SK-N-SH (cell line): ENCODE measurements around the gene CLCN2. TPM values are rescaled to one million over a fixed set of nuclear protein-coding genes. Genes with fewer than 3 reads are reported as not detected.
A peak's percentile ranks its signal among the peaks of the same experiment; 100 is the strongest.

Source experiments
- CTCF ChIA-PET: fragments of 300-600, 350-600 bp; formaldehyde crosslinking; extraction: SDS; loops from one replicate; lab custom pipeline; 2021; lab: Yijun Ruan, JAX
- POLR2A ChIA-PET: fragments of 350-600 bp; sonication (Branson Sonifier 250); formaldehyde crosslinking; extraction: SDS; loops from one replicate; lab custom pipeline; 2020; ENCODE audit warnings: antibody characterized with exemption, inconsistent platforms; lab: Yijun Ruan, JAX
- DNase-seq: peaks from one replicate; pipeline ENCODE4 v3.0.0; 2012
- H2AFZ ChIP-seq: fragments of 200-600 bp; sonication (generic); 2 replicates; pipeline ENCODE4 v1.8.1; 2016; ENCODE audit warnings: antibody characterized with exemption, mild to moderate bottlenecking, low read depth
- H3F3A ChIP-seq: fragments of 200-600 bp; sonication (generic); replicated peaks from 2 replicates; pipeline ENCODE3; 2016; ENCODE audit warnings: antibody characterized with exemption, mild to moderate bottlenecking; ENCODE audit not compliant: insufficient read depth
- H3K27ac ChIP-seq, 2 experiments: fragments of 200-500 bp in 1 of 2; fragments of 200-600 bp in 1 of 2; sonication (Bioruptor generic) in 1 of 2; sonication (generic), shearing (Covaris generic) in 1 of 2; 2 replicates each; pipeline versions ENCODE4 v1.5.1 to v1.6.1; 2014 to 2016; ENCODE audit warnings: low read depth in 2 of 2, inconsistent platforms in 1 of 2, low read length in 1 of 2, mild to moderate bottlenecking in 1 of 2, mixed read lengths in 1 of 2
- H3K27me3 ChIP-seq: fragments of 200-600 bp; sonication (generic), shearing (Covaris generic); 2 replicates; pipeline ENCODE4 v1.6.1; 2016; ENCODE audit warnings: mixed run types; ENCODE audit not compliant: insufficient read depth
- H3K36me3 ChIP-seq, 2 experiments: fragments of 200-500 bp in 1 of 2; fragments of 200-600 bp in 1 of 2; sonication (Bioruptor generic) in 1 of 2; sonication (generic) in 1 of 2; replicated peaks in 1 of 2; 2 replicates each; pipeline versions ENCODE3 to v1.5.1; 2014 to 2016; ENCODE audit warnings: low read length in 1 of 2, mild to moderate bottlenecking in 1 of 2; ENCODE audit not compliant: insufficient read depth in 2 of 2, control insufficient read depth in 1 of 2
- H3K4me1 ChIP-seq, 2 experiments: fragments of 200-500 bp in 1 of 2; fragments of 200-600 bp in 1 of 2; sonication (Bioruptor generic) in 1 of 2; sonication (generic), shearing (Covaris generic) in 1 of 2; 2 replicates each; pipeline versions ENCODE4 v1.5.1 to v1.6.1; 2014 to 2016; ENCODE audit warnings: low read depth in 1 of 2, low read length in 1 of 2, mixed run types in 1 of 2; ENCODE audit not compliant: insufficient read depth in 2 of 2, control insufficient read depth in 1 of 2
- H3K4me2 ChIP-seq: fragments of 200-600 bp; sonication (generic), shearing (Covaris generic); 2 replicates; pipeline ENCODE4 v1.6.1; 2017; ENCODE audit warnings: mixed run types
- H3K4me3 ChIP-seq, 2 experiments: fragments of 200-500 bp in 1 of 2; fragments of 200-600 bp in 1 of 2; sonication (Bioruptor generic) in 1 of 2; sonication (generic), shearing (Covaris generic) in 1 of 2; 2 replicates each; pipeline versions ENCODE4 v1.5.1 to v1.8.1; 2014 to 2016; ENCODE audit warnings: low read depth in 2 of 2, inconsistent platforms in 1 of 2, low read length in 1 of 2, mild to moderate bottlenecking in 1 of 2, mixed read lengths in 1 of 2, moderate library complexity in 1 of 2
- H3K79me2 ChIP-seq: fragments of 200-600 bp; sonication (generic); 2 replicates; pipeline ENCODE4 v1.8.1; 2017; ENCODE audit warnings: mild to moderate bottlenecking; ENCODE audit not compliant: insufficient read depth
- H3K9ac ChIP-seq: fragments of 200-600 bp; sonication (generic); 2 replicates; pipeline ENCODE4 v1.6.1; 2017; ENCODE audit warnings: mixed run types
- H3K9me2 ChIP-seq: fragments of 200-600 bp; sonication (generic); 2 replicates; pipeline ENCODE4 v1.6.1; 2017; ENCODE audit warnings: mixed run types
- H3K9me3 ChIP-seq: fragments of 200-600 bp; sonication (generic); 2 replicates; pipeline ENCODE4 v1.6.1; 2017; ENCODE audit warnings: mixed run types, mild to moderate bottlenecking, moderate library complexity
- H4K20me1 ChIP-seq: fragments of 200-600 bp; sonication (generic); 2 replicates; pipeline ENCODE4 v1.6.1; 2017; ENCODE audit warnings: mild to moderate bottlenecking, mixed run types; ENCODE audit not compliant: insufficient read depth
- CHD2 ChIP-seq: fragments of 150-350 bp; IDR thresholded peaks from 2 replicates; pipeline ENCODE4 v1.6.1; 2018; ENCODE audit warnings: low read length; ENCODE audit not compliant: partially characterized antibody
- ELF1 ChIP-seq: IDR thresholded peaks from 2 replicates; pipeline ENCODE4 v1.4.0; 2012
- EP300 ChIP-seq, 2 experiments: IDR thresholded peaks; 2 replicates each; pipeline versions ENCODE4 v1.4.0 to v1.6.1; 2012; ENCODE audit warnings: borderline replicate concordance in 1 of 2, low read depth in 1 of 2, low read length in 1 of 2
- EZH2phosphoT487 ChIP-seq: fragments of 200-600 bp; sonication (generic); IDR thresholded peaks from 2 replicates; pipeline ENCODE4 v1.6.1; 2017; ENCODE audit warnings: low read depth, mixed run types, mild to moderate bottlenecking, antibody characterized with exemption, moderate library complexity, borderline replicate concordance
- FOSL2 ChIP-seq: IDR thresholded peaks from 2 replicates; pipeline ENCODE4 v1.4.0; 2012; ENCODE audit warnings: low read depth, mild to moderate bottlenecking, moderate library complexity, borderline replicate concordance
- GABPA ChIP-seq: IDR thresholded peaks from 2 replicates; pipeline ENCODE4 v1.4.0; 2012; ENCODE audit warnings: low read depth, mild to moderate bottlenecking
- GATA2 ChIP-seq: sonication (generic); formaldehyde crosslinking; IDR thresholded peaks from 2 replicates; pipeline ENCODE4 v1.5.0; 2020; ENCODE audit warnings: mild to moderate bottlenecking, missing genetic modification reagents
- JUND ChIP-seq: IDR thresholded peaks from 2 replicates; pipeline ENCODE4 v1.4.0; 2012
- MEF2A ChIP-seq: IDR thresholded peaks from 2 replicates; pipeline ENCODE4 v1.4.0; 2012; ENCODE audit warnings: low read depth, borderline replicate concordance
- PBX3 ChIP-seq: IDR thresholded peaks from 2 replicates; pipeline ENCODE4; 2012
- POLR2AphosphoS5 ChIP-seq: IDR thresholded peaks from 2 replicates; pipeline ENCODE4 v1.6.1; 2012; ENCODE audit warnings: low read depth, low read length
- RCOR1 ChIP-seq: fragments of 150-350 bp; IDR thresholded peaks from 2 replicates; pipeline ENCODE4 v1.6.1; 2017; ENCODE audit warnings: antibody characterized with exemption, low read length
- RXRA ChIP-seq: IDR thresholded peaks from 2 replicates; pipeline ENCODE4 v1.4.0; 2012; ENCODE audit warnings: low read depth, mild to moderate bottlenecking, borderline replicate concordance
- SIN3A ChIP-seq: IDR thresholded peaks from 2 replicates; pipeline ENCODE4 v1.6.1; 2012; ENCODE audit warnings: low read depth, mild to moderate bottlenecking, low read length, moderate library complexity, borderline replicate concordance
- USF2 ChIP-seq: fragments of 150-350 bp; IDR thresholded peaks from 2 replicates; pipeline ENCODE4 v1.6.1; 2017; ENCODE audit warnings: antibody characterized with exemption, low read length, low read depth, borderline replicate concordance
- YY1 ChIP-seq: IDR thresholded peaks from 2 replicates; pipeline ENCODE4 v1.4.0; 2012; ENCODE audit warnings: low read depth, mild to moderate bottlenecking
- ZBTB33 ChIP-seq: IDR thresholded peaks from 2 replicates; pipeline ENCODE4 v1.4.0; 2012; ENCODE audit warnings: low read depth, borderline replicate concordance
- WGBS: methylation state at CpG from one replicate; pipeline ENCODE4 v1.1.6; 2017; ENCODE audit warnings: low lambda C conversion rate; 5-methylcytosine and 5-hydroxymethylcytosine counted together
- polyA plus RNA-seq, 3 experiments: library from polyadenylated mRNA; depleted of rRNA; stranded (reverse); fragments of >200 nt; gene quantifications; 2 replicates each; pipeline ENCODE4 v1.2.3, GENCODE V29; 2012
- TF ChIP-seq, protein P1 (sequence below): fragments of 200-600 bp; sonication (generic); IDR thresholded peaks from 2 replicates; pipeline ENCODE4 v1.6.1; 2017; ENCODE audit warnings: antibody characterized with exemption, mild to moderate bottlenecking, moderate library complexity
- TF ChIP-seq, protein P2 (sequence below): fragments of 150-350 bp; IDR thresholded peaks from 2 replicates; pipeline ENCODE4 v1.6.1; 2016; ENCODE audit warnings: mild to moderate bottlenecking, low read depth, low read length

CLCN2 gene
- polyA plus RNA-seq, 1 of the 3 experiments (the other 2 are of a cell fraction), result 9.1 TPM

- TF ChIP-seq POLR2AphosphoS5 (peak; percentile 30; the same call in 1 of the 2 replicates), GABPA (no peak), YY1 (no peak), USF2 (no peak), GATA2 (CRISPR knock-in tag) (no peak), JUND (peak; percentile 46)
- TF ChIP-seq, protein P1, sequence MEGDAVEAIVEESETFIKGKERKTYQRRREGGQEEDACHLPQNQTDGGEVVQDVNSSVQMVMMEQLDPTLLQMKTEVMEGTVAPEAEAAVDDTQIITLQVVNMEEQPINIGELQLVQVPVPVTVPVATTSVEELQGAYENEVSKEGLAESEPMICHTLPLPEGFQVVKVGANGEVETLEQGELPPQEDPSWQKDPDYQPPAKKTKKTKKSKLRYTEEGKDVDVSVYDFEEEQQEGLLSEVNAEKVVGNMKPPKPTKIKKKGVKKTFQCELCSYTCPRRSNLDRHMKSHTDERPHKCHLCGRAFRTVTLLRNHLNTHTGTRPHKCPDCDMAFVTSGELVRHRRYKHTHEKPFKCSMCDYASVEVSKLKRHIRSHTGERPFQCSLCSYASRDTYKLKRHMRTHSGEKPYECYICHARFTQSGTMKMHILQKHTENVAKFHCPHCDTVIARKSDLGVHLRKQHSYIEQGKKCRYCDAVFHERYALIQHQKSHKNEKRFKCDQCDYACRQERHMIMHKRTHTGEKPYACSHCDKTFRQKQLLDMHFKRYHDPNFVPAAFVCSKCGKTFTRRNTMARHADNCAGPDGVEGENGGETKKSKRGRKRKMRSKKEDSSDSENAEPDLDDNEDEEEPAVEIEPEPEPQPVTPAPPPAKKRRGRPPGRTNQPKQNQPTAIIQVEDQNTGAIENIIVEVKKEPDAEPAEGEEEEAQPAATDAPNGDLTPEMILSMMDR, result no peak
Measured at GRCh38 chr3:184300378-184300720, 61.1 kb downstream of the CLCN2 start (continued).

DNA sequence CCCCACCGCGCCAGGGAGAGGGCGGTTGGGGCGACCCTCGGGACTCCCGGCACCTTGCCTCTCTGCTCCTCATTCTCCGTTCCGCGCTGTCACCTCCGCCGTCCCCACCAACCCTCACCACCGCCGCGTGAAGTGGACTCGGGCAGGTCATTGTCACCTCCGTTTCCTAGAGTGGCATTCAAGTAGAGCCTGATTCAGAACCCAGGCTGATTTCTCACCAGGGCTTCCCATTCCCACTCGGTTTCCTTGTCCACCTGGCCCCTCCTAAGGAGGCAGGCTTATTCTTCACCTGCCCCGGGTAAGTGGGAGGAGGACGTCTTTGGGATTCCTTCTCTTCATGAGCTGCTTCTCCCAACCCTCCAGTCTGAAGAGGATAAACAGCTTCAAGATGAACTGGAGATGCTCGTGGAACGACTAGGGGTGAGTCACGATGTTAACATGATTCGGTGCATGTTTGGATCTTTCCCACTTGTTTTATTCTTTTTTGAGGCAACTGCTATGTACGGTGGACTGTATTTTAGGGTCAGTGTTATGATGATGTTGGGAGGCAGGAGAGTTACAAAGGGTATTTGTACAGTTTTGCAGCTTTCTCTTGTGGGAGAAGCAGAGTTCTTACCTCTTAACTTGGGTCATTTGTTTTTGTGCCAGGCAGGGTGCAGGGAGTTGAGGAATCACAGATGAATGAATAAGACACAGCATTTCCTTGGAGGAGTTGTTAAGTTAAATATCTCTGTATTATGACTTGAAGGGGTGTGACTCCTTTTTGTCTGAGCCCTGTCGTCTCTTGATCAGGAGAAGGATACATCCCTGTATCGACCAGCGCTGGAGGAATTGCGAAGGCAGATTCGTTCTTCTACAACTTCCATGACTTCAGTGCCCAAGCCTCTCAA lies 61.7 kb downstream of the CLCN2 start:
- Histone ChIP-seq H3K4me1 (peaks cover 9 to 10% of the 10 kb centered on the region in 2 experiments; a peak in 3 of 4 replicates), H4K20me1 (peaks cover 23% of the 10 kb centered on the region), H3K9me2 (no peaks in the 10 kb centered on the region), H3F3A (peaks cover 22% of the 10 kb centered on the region), H3K9ac (peak overlapping the region; percentile 94), H3K4me2 (peak overlapping the region; percentile 87), H3K27ac (peak overlapping the region; percentile 78 to 87), H3K36me3 (peaks cover 43 to 46% of the 10 kb centered on the region in 2 experiments), H2AFZ (no peak overlapping the region), H3K9me3 (no peaks in the 10 kb centered on the region), H3K27me3 (no peaks in the 10 kb centered on the region), H3K4me3 (peak overlapping the region; percentile 94 to 96), H3K79me2 (peaks cover 57% of the 10 kb centered on the region)
- DNase-seq, result no peak
- WGBS, result 16% methylated on average over 23 of the region's 29 CpGs
- TF ChIP-seq SIN3A, result no peak; the same call in 1 of the 2 replicates
- TF ChIP-seq MEF2A, result no peak
- TF ChIP-seq JUND, result no peak
- TF ChIP-seq, protein P2, sequence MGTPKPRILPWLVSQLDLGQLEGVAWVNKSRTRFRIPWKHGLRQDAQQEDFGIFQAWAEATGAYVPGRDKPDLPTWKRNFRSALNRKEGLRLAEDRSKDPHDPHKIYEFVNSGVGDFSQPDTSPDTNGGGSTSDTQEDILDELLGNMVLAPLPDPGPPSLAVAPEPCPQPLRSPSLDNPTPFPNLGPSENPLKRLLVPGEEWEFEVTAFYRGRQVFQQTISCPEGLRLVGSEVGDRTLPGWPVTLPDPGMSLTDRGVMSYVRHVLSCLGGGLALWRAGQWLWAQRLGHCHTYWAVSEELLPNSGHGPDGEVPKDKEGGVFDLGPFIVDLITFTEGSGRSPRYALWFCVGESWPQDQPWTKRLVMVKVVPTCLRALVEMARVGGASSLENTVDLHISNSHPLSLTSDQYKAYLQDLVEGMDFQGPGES, result no peak
- no peak for TF ChIP-seq ELF1
- no peak for TF ChIP-seq ZBTB33
- no peak for TF ChIP-seq EP300 (IDR thresholded peaks at IDR 0.05; ENCODE audit: borderline replicate concordance in 1 of 2, low read depth in 1 of 2, low read length in 1 of 2)
- TF ChIP-seq RXRA, result 0 out of 2 replicates have a peak, but pooled peaks have one; percentile 14
- no peak for TF ChIP-seq RCOR1
- TF ChIP-seq PBX3, result no peak
- no peak for TF ChIP-seq EZH2phosphoT487
- TF ChIP-seq CHD2, result no peak
- no peak; the same call in 1 of the 2 replicates for TF ChIP-seq YY1
- TF ChIP-seq, protein P1, result no peak
- peak; percentile 1; the same call in 1 of the 2 replicates for TF ChIP-seq FOSL2
- ChIA-PET POLR2A (no interaction called here), CTCF (interaction anchor here (1.0 to 1.4 kb wide), 3 partner anchors 10 to 54 kb away, joined by 3 to 4 read pairs (median 3); partner anchors contain the start of gene EEF1AKMT4)
